Measurements from ENCODE around the gene MAGIX.
"Not testable (repeated sequence)": the region's sequence is repeated elsewhere in the genome, so short reads cannot be mapped to it uniquely, and the experiment has no call there.

Gene MAGIX

DNA sequence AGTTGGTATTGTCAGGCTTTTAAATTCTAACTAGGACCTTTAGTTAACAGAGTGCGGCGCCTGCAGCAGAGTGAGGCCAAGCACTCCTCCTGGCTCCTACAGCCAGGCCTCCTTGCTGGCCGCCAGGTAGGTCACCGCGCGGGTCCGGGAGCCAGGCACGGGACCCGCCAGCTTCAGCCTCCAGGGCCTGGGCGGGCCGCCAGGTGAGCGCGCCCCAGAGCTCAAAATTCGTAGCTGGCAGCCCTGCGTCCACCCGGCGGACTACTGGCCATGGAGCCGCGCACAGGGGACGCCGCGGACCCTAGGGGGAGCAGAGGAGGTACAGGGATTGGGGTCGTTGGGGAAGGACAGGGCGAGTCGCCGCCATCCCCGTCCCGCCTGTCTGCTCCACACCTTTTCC is at the start of gene MAGIX:
Gene MAGIX, plus strand, starts transcription at position 139 of the 400 bp plus-strand sequence. Its CDS starts 132 bp downstream, at position 271.
- DNase-seq, result no peak

DNA sequence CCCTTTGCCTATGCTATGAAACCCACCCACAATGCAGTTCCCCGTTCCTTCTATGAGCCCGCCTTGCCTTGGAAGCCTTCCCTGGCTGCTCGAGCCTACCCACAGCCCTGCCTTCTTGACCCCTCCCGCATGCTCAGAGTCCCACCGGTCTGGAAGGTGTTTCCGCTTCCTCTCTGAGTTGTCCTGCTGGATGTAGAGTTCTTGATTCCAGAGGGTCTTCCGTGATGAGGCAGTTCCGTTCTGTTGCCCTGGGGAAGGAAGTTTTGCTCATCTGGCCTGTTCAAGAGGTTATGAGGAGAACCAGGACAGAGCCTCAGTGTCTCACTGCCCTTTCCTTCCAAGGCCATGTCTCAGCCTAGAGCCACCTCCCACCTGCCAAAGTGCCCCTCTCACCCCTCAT is 46.5 kb upstream of the MAGIX start:
- DNase-seq, result no peak

DNA sequence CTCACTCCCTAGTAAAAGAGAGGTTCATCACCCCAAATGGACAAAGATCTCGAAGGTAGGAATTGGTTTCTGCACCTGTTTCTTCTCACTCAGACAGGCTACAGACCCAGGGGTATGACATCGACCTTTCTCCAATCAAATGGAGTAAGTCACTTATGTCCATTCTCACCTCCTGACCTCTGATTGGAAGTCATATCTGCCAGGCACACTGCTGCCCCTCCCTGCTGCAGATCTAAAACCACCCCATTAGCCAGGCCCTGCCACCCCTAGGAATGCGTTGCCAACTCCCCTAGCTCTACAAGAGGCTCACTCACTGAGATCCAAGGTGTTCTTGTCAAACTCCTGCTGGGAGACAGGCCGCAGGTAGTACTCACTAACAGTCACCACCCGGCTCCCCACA is 45.8 kb upstream of the MAGIX start:
- DNase-seq, result no peak

DNA sequence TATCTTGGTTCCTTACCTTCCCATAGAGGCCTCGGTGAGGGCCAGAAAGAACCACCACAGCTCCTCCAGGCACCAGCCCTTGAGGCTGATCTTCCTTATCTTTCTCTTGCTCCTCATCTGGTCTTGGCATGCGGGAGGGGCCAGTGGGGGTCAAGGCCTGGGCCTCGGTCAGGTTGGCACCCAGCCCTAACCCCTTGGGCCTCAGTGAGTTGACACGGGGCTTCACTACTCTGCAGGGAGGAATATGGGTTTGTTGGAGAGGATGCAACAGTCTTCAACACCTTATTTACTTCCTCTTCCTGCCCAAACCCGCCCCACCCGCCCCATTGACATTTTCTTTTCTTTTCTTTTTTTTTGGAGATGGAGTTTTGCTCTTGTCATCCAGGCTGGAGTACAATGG is 45.0 kb upstream of the MAGIX start:
- DNase-seq, result no peak

DNA sequence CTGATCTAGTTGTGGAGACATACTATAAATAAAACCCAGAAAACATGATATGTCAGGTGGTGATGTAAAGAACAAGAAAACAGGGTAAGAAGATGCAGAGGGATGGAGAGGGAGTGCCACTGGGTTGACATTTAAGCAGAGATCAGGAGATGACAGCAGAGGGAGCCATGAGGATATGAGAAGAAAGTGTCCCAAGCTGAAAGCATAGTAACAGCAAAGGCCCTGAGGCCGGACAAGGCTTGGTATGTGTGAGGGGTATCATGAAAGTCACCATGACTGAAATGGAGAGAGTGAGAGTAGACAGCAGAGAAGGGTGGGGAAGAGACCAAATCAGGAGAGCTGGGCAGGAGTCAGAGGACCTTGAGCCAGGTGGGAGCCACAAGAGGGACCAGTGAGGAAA is 42.5 kb upstream of the MAGIX start:
- DNase-seq, result no peak

DNA sequence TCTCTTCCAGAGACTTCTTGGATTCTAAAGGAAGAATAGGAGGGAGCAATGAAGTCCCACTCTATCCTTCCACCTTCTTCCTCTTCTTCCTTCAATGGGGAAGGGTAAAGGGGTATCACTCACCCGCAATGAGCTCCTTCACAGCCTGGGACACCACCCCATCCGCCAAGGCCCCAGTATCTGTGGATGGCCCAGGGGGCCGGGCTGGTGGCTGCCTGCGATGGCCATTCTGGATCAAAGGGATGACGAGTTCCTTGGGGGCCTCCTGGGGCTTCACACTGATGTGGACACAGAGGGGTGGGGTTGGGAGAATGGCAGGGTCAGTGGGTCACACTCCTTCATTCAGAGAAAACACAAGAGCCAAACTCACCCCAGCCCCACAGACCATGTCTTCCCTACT is 40.1 kb upstream of the MAGIX start:
- DNase-seq, result no peak

DNA sequence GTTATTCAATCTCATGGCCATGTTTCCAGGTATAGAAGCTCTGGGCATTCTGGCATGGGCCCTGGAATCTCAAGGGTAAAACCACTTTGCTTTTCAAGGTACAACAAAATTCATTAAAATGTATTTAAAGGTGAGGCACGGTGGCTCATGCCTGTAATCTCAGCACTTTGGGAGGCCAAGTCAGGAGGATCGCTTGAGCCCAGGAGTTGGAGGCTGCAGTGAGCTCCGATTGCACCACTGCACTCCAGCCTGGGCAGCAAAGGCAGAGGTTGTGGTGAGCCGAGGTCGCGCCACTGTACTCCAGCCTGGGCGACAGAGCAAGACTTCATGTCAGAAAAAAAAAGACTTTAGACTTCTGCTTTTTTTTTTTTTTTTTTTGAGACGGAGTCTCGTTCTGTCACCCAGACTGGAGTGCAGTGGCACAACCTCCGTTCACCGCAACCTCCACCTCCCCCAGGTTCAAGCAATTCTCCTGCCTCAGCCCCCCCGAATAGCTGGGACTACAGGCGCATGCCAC is 34.8 kb upstream of the MAGIX start:
- not testable (repeated sequence) for DNase-seq

DNA sequence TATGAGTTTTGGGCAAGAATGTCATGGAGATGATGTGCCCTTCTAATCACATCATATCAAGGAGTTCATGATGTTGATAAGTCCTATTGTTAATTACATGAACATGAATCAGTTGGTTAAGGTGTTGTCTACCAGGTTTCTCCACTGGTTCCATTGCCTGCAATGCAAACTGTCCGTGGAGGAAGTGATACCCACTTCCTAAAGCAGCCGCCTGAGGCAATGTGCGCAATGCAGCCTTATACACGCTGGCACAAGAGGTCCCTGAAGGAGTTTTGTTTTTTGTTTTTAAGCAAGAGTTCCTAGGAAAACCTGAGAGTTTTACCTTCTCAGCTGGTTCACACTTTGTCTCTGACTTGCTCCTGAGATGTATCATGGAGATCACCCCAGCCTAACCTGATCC is 33.1 kb upstream of the MAGIX start:
- DNase-seq, result no peak

DNA sequence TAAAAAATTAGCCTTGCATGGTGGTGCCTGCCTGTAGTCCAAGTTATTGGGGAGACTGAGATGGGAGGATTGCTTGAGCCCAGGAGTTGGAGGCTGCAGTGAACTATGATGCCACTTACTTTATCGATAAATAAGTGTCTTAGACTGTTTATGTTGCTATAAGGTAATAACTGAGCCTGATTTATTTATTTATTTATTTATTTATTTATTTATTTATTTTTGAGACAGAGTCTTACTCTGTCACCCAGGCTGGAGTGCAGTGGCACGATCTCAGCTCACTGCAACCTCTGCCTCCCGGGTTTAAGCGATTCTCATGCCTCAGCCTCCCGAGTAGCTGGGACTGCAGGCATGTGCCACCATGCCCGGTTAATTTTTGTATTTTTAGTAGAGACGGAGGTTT is 30.3 kb upstream of the MAGIX start:
- not testable (repeated sequence) for DNase-seq

DNA sequence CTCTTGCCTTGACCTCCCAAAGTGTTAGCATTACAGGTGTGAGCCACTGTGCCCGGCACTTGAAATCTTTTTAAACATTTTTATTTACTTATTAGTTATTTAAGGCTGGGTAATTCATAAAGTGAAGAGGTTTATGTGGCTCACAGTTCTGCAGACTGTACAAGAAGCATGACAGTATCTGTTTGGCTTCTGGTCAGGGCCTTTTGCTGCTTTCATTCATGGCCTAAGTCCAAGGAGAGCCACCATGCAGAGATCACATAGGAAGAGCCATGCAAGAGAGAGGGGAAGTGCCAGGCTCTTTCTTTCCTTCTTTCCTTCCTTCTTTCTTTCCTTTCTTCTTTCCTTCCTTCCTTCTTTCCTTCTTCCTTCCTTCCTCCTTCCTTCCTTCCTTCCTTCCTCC is 28.8 kb upstream of the MAGIX start:
- DNase-seq, result no peak

DNA sequence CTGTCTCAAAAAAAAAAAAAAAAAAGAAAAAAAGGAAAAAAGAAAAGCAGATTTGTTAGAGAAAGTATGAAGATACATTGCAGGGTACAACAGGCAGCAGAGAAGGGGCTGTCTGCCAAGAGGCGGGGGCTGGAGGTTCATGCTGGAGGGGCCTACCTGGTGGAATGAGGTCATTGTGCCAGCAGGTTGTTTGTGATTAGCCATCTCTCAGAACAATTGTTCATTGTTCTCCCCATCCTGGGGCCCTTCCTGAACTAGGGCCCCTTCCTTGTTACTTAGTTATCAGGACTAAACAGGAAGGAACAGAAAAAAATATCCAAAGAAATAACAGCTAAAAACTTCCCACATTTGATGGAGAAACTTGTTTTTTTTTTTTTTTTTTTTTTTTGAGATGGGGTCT is 25.1 kb upstream of the MAGIX start:
- no peak for DNase-seq

DNA sequence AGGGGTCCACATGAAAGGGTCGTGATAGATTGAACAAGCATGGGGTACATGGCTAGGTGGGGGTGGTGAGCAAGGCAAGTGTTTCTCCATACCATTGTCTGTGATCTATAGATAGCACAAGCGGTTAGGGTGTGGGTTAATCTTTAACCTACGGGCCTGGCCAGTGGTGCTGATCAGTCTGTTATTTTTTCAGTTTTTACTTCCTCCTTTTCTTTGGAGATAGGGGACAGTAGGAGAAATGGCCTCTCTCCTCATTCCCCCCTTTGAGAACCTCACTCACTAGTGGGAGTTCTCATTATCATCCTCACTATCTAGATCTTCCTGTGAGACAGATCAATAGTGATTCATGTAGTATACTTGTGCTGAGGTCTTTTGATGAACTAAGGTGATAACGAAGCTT is 22.8 kb upstream of the MAGIX start:
- DNase-seq, result no peak

DNA sequence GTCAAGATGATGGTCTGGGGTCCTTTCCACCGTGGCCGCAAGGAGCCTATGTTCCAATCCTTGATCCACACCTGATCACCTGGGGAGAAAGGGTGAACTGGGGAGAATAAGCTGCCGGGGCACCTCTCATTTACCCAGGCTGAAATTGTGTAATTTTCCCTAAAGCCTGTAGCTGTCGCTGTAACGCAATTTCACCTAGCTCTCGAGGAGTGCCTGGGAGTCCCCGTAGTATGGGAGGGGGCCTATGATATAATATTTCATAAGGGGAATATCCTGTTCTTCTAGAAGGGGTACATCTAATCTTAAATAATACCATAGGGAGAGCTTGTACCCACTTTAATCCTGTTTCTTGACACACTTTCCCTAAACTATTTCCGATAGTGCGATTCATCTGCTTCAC is 20.3 kb upstream of the MAGIX start:
- DNase-seq, result not testable (repeated sequence)

DNA sequence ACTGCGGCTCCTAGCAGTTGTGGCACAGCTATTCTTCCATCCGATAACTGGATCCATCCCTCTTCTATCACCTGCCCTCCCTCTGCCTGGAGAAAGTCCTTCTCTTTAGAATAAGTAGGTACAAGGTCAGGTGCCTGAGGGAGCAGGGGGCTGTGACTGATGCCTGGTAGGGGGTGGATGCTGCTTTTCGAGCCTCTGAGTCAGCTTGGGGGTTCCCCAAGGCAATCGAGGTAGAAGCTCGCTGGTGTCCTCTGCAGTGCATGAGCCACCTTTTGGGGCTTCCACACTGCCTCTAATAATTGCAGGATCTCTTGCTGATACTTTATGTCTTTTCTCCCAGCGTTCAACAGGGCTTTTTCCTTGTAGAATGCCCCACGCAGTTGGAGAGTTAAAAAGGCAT is 19.4 kb upstream of the MAGIX start:
- DNase-seq, result not testable (repeated sequence)

DNA sequence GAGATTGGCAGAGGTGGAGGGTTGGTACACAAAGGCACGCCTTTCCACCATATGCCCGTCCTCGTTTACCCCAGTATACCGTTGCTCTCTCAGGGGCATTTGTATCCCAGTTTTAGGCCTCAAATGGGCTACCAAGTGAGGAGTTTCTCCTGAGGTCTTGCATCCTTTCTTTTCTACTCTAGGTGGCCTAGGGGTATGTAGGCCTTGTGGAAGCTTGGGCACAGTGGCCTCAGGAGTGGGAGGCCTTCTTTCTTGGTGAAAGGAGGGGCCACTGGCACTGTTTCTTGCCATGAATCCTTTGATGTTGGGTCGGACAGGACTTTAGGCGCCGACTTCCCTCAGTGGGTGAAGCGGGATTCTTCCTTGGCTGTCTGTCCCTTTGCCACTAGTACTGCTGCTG is 15.3 kb upstream of the MAGIX start:
- DNase-seq, result no peak

DNA sequence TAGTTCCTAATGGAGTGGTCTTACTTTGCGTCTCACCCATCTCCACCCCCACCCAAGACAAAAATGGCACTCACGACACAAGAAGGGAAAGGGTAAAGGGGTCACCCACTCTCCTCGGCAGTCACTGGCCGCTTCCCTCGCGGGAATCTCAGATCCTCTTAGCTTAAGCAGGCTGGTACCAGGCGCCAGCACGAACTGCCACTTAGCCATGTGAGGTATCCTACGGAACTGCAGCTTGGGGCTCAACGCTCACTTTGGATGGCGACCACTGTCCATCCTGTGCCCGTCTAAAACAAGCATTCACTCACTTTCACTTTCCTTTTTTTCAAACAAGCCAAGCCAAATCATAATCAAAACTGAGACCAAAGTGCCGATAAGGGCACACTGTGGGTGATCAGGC is 14.6 kb upstream of the MAGIX start:
- no peak for DNase-seq

DNA sequence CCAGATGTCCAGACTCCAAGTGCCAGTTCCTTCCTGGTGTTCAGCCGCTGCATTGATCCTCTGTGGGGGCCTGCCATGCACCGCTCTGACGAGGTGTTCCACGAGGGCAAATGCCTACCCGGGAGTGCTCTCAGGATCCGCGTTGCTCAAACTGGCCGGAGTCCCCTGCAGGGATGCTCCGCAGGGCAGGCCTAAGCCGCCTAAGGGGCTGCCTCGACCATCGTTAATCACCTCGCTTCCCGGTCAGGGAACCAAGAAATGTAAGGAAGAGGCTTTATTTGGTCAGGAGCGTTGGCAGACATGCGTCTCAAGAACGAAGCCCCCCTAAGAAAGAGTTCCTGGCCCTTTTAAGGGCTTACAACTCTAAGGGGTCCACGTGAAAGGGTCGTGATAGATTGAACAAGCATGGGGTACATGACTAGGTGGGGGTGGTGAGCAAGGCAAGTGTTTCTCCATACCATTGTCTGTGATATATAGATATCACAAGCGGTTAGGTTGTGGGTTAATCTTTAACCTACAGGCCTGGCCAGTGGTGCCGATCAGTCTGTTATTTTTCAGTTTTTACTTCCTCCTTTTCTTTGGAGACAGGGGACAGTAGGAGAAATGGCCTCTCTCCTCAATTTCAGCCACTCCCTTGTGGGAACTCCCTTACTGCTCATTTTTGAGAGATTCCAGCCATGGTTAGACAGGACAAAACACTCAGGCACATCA is 14.0 kb upstream of the MAGIX start:
- not testable (repeated sequence) for DNase-seq

DNA sequence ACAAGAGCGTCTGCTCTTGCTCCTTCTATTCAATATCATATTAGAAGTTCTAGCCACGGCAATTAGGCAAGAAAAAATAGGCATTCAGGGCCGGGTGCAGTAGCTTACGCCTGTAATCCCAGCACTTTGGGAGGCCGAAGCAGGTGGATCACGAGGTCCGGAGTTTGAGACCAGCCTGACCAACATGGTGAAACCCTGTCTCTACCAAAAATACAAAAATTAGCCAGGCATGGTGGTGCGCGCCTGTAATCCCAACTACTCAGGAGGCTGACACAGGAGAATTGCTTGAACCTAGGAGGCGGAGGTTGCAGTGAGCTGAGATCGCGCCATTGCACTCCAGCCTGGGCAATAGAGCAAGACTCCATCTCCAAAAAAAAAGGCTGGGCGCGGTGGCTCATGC is 13.3 kb upstream of the MAGIX start:
- DNase-seq, result not testable (repeated sequence)

DNA sequence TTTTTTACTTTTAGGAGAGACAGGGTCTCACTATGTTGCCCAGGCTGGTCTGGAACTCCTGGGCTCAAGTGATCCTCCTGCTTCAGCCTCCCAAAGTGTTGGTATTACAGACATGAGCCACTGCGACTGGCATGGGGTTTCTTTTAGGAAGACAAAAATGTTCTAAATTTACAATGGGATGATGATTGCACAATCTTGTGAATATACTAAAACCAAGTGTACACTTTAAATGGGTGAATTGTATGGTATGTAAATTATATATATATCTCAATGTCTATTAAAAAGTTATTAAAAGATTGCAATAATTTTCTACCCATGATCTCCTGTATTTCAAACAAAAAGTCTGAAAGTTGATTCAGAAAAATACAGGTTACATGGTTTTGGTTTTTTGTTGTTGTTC is 9.1 kb upstream of the MAGIX start:
- DNase-seq, result no peak

DNA sequence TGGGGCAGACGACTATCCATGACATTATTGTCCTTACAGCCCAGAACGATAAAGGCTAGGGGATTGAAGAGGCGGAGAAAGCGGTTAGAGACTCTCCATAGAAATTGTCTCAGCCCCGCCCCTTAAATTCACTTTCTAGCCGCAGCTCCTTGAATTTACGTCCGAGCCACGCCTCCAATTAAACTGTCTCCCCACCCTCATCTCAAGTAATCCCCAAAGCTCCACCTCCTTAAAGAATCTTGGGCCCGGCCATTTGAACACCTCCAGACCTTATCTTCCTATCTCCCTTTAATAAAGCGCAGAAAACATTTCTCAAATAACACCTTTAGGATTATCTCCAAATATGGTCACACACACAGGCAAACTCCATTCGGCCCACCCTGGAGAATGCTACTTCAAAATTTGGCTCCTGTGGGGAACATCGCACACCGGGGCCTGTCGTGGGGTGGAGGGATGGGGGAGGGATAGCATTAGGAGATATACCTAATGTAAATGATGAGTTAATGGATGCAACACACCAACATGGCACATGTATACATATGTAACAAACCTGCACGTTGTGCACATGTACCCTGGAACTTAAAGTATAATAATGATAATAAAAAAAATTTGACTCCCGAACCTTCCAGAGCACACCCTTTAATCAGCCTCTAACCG is 7.2 kb upstream of the MAGIX start:
- no peak for DNase-seq

DNA sequence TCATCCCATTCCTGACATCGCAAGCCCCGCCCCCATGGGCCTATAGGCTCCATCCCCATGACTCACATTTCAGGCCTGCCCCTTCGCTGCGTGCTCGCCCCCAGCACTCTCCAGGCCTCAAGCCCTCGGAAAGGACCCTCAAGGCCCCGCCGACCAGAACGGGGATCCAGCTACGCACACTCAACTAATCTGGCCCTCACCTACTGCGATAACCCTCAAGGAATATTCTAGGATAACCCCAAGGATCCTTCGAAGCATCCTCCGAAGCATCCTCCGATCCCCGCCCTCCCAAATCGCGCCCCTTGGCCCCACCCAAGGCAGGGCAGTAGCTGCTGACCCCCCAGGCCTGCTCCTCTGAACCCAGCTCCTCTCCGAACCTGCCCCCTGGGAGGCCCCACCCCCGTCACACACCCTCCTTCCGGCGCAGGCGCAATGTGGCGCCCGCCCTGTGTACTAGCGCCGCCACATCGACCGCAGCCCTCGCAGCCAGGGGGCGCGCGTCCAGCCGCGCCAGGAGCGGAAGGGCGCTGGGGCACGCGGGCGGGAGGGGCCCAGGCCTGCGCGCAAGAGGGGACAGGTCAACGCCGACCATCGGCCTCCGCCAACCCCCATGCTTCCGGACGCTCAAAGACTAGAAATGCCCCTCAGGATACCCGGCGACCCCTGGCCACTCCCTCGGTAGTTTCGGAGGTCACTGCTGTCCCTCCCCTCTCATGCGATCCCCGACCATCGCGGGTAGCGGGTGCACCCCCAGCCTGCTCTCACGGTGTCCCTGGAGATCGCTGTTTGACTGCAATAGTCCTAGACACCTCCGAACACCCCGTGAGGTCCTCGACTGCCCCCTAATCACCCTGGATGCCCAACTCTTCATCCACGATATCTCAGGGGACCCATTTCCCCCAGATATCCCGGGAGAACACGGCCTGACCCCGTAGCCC is 6.4 kb upstream of the MAGIX start:
- peak; percentile 88 for DNase-seq

DNA sequence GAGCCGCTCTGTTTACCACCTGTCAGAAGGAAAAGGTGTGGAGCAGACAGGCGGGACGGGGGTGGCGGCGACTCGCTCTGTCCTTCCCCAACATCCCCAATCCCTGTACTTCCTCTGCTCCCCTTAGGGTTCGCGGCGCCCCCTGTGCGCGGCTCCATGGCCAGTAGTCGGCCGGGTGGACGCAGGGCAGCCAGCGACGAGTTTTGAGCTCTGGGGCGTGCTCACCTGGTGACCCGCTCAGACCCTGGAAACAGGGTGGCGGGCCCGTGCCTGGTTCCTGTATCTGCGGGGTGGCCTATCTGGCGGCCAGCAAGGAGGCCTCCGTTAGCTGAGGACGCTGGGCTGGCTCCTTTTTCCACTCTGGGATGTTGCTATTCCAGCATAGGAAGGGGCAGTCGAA is 5.4 kb upstream of the MAGIX start:
- no peak for DNase-seq

DNA sequence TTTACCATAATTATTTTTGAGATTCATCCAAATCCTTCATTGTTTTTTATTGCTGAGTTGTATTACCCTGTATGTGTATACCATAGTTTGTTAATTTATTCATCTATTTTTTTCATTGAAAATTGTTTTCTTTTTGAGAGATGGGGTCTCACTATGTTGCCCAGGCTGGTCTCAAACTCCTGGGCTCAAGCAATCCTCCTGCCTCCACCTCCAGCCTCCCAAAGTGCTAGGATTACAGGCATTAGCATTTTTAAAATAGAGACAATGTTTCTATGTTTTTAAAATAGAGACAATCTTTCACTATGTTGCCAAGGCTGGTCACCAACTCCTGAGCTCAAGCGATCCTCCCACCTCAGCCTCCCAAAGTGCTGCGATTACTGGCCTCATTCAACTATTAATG is 1.6 kb upstream of the MAGIX start:
- no peak for DNase-seq

DNA sequence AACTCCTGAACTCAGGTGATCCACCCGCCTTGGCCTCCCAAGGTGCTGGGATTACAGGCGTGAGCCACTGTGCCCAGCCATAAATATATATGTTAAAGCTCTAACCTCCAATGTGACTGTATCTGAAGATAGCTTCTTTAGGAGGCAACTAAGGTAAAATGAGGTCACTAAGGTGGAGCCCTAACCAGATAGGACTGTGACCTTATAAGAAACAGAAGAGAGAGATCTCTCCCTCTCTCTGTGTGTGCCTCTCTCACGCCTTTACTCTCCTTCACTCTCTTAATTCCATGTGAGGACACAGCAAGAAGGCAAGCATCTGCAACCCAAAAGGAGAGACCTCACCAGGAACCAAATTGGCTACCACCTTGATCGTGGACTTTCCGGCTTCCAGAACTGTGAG is 926 bp upstream of the MAGIX start:
- DNase-seq, result no peak

Measured in activated CD8-positive, alpha-beta memory T cell treated with anti-CD3 and anti-CD28 coated beads, Interleukin-2, amount 50 U/mL, for 48 hours (primary cell).